GM12891 (cell line): ENCODE results near the gene PLA2G2F.

Experiments used
- POLR2AphosphoS5 ChIP-seq: IDR thresholded peaks from 2 replicates; pipeline ENCODE4 v1.6.1; 2011; ENCODE audit warnings: low read depth, low read length, control low read depth
- POU2F2 ChIP-seq: IDR thresholded peaks from 2 replicates; pipeline ENCODE4 v1.6.1; 2011; ENCODE audit warnings: low read depth, mild to moderate bottlenecking, control low read depth, low read length, moderate library complexity

DNA sequence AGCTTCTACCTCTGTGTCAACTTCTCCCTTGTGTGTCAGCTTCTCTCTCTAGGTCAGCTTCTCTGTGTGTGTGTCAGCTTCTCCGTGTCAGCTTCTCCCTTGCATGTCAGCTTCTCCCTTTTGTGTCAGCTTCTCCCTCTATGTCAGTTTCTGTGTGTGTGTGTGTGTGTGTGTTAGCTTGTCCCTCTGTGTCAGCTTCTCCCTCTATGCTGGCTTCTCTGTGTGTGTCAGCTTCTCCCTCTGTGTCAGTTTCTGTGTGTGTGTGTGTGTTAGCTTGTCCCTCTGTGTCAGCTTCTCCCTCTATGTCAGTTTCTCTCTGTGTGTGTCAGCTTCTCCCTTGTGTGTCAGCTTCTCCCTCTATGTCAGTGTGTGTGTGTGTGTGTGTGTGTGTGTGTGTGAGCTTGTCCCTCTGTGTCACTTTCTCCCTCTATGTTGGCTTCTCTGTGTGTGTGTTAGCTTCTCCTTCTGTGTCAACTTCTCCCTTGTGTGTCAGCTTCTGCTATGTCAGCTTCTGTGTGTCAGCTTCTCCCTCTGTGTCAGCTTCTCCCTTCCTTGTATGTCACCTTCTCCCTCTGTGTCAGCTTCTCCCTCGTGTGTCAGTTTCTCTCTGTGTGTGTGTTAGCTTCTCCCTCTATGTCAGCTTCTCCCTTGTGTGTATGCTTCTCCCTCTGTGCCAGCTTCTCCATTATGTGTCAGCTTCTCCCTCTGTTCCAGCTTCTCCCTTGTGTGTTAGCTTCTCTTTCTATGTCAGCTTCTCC lies 40.4 kb downstream of the PLA2G2F start:
- TF ChIP-seq POU2F2 (no peak), POLR2AphosphoS5 (no peak)
